HG03439 (cell line): ENCODE measurements around the gene ISOC2.

Experiments
- ATAC-seq: cut with Tn5 transposase; IDR thresholded peaks from one replicate; pipeline ENCODE4 v1.9.1; 2021; ENCODE audit warnings: mild to moderate bottlenecking, moderate library complexity; ENCODE audit not compliant: unreplicated experiment

ISOC2 gene

GRCh38 chr19:55479451-55480230 is 18.2 kb upstream of the ISOC2 start:
- ATAC-seq: no peak

- no peak for ATAC-seq
Measured at GRCh38 chr19:55479045-55479444, 17.6 kb upstream of the ISOC2 start.

- ATAC-seq: no peak
Measured at GRCh38 chr19:55478364-55478763, 16.9 kb upstream of the ISOC2 start.

- ATAC-seq: no peak
Measured at GRCh38 chr19:55477905-55478304, 16.5 kb upstream of the ISOC2 start.

- peak; percentile 90 for ATAC-seq
Measured at GRCh38 chr19:55476100-55476775, 14.8 kb upstream of the ISOC2 start, which contains the start of gene ZNF628. Gene ZNF628, plus strand, starts transcription at chr19:55476617. Its CDS starts 3,294 bp downstream, at chr19:55479911.

GRCh38 chr19:55474269-55475265 is 13.1 kb upstream of the ISOC2 start:
- ATAC-seq: no peak

GRCh38 chr19:55473225-55474012 is 12.0 kb upstream of the ISOC2 start:
- no peak for ATAC-seq

- ATAC-seq: no peak
Measured at GRCh38 chr19:55472463-55472862, 11.0 kb upstream of the ISOC2 start.

GRCh38 chr19:55471266-55471665 is 9.8 kb upstream of the ISOC2 start:
- ATAC-seq: no peak

- ATAC-seq: no peak
Measured at GRCh38 chr19:55468054-55468393, 6.6 kb upstream of the ISOC2 start.

GRCh38 chr19:55467236-55468053 is 6.0 kb upstream of the ISOC2 start:
- ATAC-seq: peak; percentile 56

GRCh38 chr19:55466241-55466614 is 4.8 kb upstream of the ISOC2 start:
- no peak for ATAC-seq

- ATAC-seq: no peak
Measured at GRCh38 chr19:55465460-55466240, 4.2 kb upstream of the ISOC2 start.

GRCh38 chr19:55464662-55465054 is 3.2 kb upstream of the ISOC2 start, which contains the start of gene C19orf85:
Gene C19orf85, minus strand, starts transcription at chr19:55464751. Its CDS starts 197 bp downstream, at chr19:55464554.
- ATAC-seq: no peak

- no peak for ATAC-seq
Measured at GRCh38 chr19:55464039-55464661, 2.7 kb upstream of the ISOC2 start.

GRCh38 chr19:55463583-55464031 is 2.2 kb upstream of the ISOC2 start:
- ATAC-seq: no peak

- ATAC-seq: no peak
Measured at GRCh38 chr19:55462722-55463121, 1.3 kb upstream of the ISOC2 start.

- ATAC-seq: no peak
Measured at GRCh38 chr19:55461974-55462626, 658 bp upstream of the ISOC2 start.
